Astrocyte of the spinal cord (primary cell): Measurements from ENCODE around the gene L3MBTL4.
"Not testable (repeated sequence)": the region's sequence is repeated elsewhere in the genome, so short reads cannot be mapped to it uniquely, and the experiment has no call there.

Experiments
- DNase-seq: peaks from one replicate; pipeline ENCODE4 v3.0.0; 2011; ENCODE audit warnings: low read depth, low spot score
- H3K4me3 ChIP-seq: 2 replicates; pipeline ENCODE4 v1.5.1; 2011; ENCODE audit warnings: low read depth, mild to moderate bottlenecking, low read length, moderate library complexity
- CTCF ChIP-seq: IDR thresholded peaks from 2 replicates; pipeline ENCODE4 v1.5.1; 2012; ENCODE audit warnings: low read depth, mild to moderate bottlenecking, low read length, inconsistent platforms
- in situ Hi-C: cut with HindIII; loops from 2 replicates; pipeline ENCODE4 v1.10.0; 2017; ENCODE audit warnings: low sequenced_read_pairs

L3MBTL4 gene

GRCh38 chr18:6397931-6398566 is 16.7 kb downstream of the L3MBTL4 start:
- in situ Hi-C loops, result no loop called here
- TF ChIP-seq CTCF, result no peak
- H3K4me3 ChIP-seq, result no peak overlapping the region
- no peak for DNase-seq

GRCh38 chr18:6396847-6397246 is 17.9 kb downstream of the L3MBTL4 start:
- H3K4me3 ChIP-seq, result no peak overlapping the region
- in situ Hi-C loops, result no loop called here
- TF ChIP-seq CTCF, result no peak
- no peak for DNase-seq

- no peak overlapping the region for H3K4me3 ChIP-seq
- no peak for DNase-seq
- no peak for TF ChIP-seq CTCF
- in situ Hi-C loops, result no loop called here
Measured at GRCh38 chr18:6396276-6396675, 18.4 kb downstream of the L3MBTL4 start.

- H3K4me3 ChIP-seq, result no peak overlapping the region
- TF ChIP-seq CTCF, result no peak
- no peak for DNase-seq
- in situ Hi-C loops, result no loop called here
Measured at GRCh38 chr18:6389005-6389404, 25.7 kb downstream of the L3MBTL4 start.

- in situ Hi-C loops, result no loop called here
- TF ChIP-seq CTCF, result no peak
- no peak overlapping the region for H3K4me3 ChIP-seq
- no peak for DNase-seq
Measured at GRCh38 chr18:6382963-6383362, 31.7 kb downstream of the L3MBTL4 start.

- H3K4me3 ChIP-seq, DNase-seq, in situ Hi-C loops: not testable (repeated sequence)
Measured at GRCh38 chr18:6377473-6377872, 37.2 kb downstream of the L3MBTL4 start.

- DNase-seq, result no peak
- H3K4me3 ChIP-seq, result no peak overlapping the region
- in situ Hi-C loops, result no loop called here
- no peak for TF ChIP-seq CTCF
Measured at GRCh38 chr18:6376433-6377229, 38.1 kb downstream of the L3MBTL4 start.
